Activated naive CD4-positive, alpha-beta T cell treated with Interleukin-2 at 50 U/mL for 16 hours (primary cell): ENCODE data around the gene DVL2.
"Not testable (repeated sequence)": the region's sequence is repeated elsewhere in the genome, so short reads cannot be mapped to it uniquely, and the experiment has no call there.

ENCODE experiments used
- DNase-seq: peaks from one replicate; pipeline ENCODE4 v3.0.0-alpha.2; 2020

Gene DVL2

DNA sequence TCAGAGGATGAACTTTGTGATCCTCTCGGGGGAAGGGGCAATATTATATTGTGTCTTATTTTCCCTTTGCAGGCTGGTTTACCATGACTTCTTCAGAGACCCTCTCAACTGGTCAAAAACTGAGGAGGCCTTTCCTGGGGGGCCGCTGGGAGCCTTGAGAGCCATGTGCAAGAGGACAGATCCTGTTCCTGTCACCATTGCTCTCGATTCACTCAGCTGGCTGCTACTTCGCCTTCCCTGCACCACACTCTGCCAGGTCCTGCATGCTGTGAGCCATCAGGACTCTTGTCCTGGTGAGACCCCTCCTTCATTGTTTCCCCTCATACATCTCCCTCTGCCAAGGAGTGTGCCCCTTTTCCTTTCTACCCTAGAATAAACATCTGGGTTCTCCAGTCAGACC, 20.2 kb upstream of the DVL2 start:
- no peak for DNase-seq

DNA sequence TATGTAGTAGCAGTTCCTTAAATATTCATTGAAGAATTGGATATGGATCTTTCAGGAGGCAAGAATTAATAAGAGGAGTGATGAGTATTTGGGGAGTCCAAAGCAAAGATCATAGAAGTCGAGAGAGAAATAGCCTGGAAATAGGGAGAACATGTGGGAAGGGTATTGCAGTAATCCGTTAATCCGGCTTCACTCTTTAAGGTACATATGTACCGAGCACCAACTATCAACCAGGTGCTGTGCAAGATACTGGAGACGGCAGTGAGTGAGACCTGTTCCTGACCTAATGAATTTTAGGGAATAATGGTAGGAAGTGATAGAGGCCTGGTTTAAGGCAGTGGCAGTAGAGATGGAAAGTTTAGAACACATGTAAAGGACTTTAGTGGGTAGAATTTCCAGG, 18.8 kb upstream of the DVL2 start:
- DNase-seq: no peak

DNA sequence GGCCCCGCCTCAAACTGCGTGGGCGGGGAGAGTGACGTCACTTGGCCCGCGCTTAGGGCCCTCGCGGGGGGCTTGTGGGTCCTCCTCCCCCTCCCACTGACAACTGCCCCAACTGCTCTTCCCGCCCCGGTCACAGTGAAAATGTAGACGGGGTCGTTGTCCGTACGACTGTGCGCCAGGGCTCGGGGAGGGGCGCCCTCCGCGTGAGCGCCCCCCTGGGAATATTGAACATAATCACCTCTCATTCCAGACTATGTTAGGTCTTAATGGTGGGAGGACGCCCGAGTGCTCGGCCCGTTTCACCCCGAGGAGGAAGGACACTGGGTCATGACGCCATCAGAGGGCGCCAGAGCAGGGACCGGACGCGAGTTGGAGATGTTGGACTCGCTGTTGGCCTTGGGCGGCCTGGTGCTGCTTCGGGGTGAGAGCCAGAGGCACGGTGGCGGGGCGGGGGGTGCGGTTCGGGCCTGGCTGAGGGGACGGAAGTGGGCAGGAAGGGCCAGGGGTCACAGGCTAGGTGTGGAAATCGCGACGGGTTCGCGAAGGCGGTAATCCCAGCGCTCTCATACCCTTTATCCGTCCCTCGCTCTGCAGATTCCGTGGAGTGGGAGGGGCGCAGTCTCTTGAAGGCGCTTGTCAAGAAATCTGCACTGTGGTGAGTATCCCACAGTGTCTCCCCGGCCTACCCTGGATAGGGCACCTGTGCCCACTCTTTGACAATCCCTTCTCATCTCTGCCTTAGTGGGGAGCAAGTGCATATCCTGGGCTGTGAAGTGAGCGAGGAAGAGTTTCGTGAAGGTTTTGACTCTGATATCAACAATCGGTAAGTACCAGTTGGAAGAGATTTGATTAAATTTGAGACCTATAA, 18.1 kb upstream of the DVL2 start, which contains the start of gene ELP5:
Gene ELP5, plus strand, starts transcription at position 40 of the 868 bp plus-strand sequence. Its CDS starts 336 bp downstream, at position 376.
- DNase-seq: peak; percentile 89

DNA sequence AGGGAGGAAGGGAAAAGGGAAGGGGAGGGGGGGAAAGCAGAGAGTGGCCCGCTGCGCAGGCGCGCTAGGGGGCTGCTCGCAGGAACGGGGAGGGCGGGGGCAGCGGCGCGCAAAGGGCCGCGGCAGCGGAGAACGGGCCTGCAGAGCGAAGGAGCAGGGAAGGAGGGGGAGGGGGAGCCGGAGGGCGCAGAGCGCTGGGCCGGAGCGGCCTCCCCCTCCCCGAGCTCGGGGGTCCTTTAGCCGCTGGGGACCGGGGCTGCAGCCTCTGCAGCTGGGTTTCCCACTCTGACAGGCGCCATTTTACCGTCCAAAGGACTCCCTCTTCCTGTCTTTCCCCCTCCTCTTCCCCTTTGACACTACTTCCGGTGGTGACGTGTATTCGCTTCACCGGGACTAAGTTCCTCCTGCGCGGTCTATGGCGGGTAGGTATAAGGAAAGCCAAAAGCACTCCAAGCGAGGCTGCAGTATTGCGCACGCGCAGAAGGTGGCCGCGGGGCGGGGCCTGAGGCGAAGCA, 17.4 kb upstream of the DVL2 start, which contains the start of gene CTDNEP1:
Gene CTDNEP1, minus strand, starts transcription at position 74 of the 515 bp plus-strand sequence. CDS start 438 bp downstream, outside the sequence.
- peak; percentile 96 for DNase-seq

DNA sequence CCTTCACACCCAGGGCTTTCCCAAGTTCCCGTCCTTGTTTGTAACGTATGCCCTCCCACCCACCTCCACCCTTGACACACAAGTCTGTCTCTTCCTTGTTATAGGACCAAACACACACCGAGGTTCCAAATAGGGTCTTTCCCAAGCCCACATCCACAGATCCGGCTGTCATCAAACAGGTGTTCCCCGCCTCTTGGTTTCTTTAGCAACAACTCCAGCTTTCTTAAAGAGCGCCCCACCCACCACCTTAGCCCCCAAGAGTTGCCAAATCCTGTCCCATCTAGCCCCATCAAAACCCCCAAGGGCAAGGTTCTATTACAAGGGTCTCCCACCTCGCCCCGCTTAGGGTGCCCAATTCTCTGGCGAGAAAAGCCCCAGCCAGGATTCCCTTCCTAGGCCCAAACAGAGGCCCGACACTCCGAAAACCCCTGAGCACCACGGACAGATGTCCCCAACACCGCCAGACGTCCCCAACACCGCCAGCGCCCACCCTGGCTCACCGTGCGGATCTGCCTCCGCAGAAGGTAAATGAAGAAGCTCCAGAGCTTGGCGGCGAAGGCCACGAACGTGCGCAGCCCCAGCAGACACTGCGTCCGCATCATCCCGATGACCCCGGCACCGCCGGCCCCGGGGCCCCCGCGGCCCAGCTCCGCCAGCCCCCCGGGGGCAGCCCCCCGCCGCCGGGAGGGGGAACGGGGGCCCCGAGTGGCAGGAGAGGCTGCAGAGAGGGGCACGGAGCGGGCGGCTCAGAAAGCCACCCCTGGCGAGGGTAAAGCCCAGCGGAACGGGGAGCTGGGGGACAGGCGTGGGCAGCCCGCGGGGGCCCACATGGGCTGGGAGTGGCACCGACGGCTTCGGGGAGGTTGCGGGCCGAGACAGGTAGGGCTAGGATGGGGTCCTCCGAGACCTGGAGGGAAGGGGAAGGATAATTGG, 16.6 kb upstream of the DVL2 start:
- DNase-seq: peak; percentile 27

DNA sequence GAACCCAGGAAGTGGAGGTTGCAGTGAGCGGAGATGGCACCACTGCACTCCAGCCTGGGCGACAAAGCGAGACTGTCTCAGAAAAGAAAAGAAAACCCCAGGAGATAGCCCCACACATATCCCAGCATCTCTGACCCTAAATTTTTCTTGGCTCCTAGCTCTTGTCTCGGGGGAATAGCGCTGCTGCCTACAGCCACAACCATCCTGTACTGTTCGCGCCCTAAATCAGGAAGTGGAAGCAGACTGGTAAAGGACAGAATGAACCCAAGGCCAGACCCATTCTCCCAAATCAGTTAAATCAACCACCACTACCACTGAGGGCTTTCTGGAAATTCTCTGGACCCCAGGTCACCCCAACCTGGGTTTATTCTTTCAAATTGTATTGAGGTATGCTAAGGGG, 15.5 kb upstream of the DVL2 start:
- no peak for DNase-seq

DNA sequence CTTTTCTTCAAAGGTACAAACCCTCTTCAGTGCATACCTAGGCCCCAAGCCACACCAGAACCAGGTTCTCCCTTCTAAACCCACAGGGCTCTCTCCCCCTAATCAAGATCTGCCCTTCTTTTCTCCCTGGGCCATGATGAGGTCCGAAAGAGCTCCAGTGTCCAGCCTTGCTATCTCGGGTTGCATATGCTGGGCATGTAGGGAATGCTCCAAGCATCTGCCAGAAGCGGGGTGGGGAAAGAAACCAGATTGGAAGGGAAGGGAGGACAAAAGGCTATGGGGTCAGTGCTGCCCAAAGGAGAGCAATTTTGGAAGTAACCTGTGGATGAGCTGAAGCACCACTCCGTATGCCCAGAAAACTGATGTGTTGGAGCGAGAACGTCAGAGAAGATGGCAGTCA, 14.9 kb upstream of the DVL2 start:
- no peak for DNase-seq

DNA sequence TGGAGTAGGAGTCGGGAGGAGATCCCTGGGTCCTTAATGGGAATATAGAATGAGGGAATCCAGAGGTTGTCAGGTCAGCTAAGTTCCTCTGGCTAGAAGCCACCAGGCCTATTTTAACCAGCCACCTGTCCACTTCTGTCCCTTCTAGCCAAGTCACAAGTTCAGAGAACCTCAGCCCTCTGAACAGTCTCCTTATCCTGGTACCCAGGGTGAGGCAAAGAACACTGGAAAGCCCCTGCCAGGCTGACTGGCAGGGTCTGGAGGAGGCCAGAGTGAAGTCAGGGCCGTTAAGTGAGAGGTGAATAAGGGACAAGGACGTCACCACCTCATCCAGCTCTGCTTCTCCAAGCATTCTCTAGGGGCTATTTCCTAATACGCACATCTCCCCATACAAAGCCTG, 14.5 kb upstream of the DVL2 start:
- no peak for DNase-seq

DNA sequence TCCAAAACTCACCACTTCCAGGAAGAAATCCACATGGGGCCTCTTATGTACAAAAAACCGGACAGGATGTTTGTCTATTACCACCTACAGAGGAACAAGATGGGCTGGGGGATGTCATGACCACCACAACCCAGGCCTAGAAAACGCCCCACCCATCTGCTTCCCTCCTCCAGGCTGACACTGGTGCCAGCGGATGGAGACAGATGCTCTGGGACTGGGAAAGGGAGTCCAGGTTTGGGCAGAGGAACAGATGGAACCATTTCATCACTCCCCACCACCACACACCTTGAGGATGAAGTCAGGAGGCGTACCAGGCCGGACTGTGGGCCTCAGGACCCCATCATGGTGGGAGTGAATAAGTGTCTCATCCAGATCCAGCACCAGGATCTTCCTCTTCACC, 12.5 kb upstream of the DVL2 start:
- no peak for DNase-seq

DNA sequence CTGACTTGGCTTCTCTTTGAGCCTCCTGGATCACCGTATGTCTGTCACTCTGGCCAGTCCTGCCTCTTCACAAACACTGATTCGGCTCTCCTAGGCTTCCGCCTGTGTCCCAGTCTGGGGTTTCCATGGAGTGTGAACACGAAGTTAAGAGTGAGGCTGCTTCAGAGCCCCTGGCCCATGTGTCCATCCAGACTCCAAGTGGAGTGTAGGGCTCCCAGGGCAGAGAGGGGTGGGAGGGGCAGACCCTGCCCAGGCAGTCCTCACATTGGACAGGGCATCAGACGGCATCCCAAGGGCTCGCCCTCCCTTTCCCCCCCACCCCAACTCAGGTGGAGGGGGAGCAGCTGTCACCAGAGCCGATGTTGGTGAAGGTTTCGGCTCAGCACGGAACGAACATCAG, 9.5 kb upstream of the DVL2 start:
- not testable (repeated sequence) for DNase-seq

DNA sequence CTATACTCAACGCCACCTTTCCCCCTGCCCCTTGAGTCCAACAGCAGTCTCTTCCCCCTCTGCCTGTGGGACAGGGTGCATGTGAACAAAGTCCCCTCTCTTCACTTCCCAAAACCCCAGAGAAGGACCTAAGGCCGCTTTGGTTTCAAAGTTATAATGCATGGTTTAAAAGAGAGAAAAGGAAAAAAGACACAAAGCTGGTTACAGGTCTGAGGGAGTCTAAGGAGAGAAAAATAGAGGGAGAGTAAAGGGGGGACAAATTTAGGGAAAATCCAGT, 9.1 kb upstream of the DVL2 start:
- DNase-seq: no peak

DNA sequence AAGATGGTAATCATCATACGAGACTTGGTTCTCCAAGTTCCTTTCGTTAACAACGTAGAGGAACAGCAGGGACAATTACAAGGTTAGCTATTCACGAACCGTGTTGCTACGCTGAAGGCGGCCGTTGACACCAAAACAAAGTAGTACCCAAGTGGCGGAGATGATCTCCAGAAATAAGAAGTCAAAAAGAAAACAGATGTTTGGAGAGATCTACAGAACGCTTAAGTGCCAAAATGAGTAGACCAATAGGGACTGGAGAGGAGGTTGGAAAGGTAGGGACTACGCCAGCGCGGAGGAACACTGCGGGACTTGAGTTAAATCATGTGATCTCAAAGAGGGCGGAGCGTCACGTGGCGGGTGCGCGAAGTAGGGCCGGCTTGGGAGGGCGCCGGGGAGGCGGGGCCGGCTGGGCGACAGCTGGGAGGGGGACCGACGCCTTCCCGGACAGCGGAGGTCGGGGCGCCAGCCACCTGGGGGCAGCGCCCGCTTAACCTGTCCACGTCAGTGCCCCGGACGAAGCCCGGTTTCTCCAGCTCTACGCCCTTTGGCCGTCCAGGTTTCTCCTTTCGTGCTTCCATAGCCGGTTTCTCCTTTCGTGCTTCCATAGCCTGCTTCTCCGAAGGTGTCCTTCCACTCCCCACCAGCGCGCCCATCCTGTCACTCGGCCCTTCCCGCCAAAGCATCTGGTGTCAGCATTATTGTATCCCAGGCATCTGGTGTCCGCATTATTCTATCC, 8.6 kb upstream of the DVL2 start:
- DNase-seq: peak; percentile 92

DNA sequence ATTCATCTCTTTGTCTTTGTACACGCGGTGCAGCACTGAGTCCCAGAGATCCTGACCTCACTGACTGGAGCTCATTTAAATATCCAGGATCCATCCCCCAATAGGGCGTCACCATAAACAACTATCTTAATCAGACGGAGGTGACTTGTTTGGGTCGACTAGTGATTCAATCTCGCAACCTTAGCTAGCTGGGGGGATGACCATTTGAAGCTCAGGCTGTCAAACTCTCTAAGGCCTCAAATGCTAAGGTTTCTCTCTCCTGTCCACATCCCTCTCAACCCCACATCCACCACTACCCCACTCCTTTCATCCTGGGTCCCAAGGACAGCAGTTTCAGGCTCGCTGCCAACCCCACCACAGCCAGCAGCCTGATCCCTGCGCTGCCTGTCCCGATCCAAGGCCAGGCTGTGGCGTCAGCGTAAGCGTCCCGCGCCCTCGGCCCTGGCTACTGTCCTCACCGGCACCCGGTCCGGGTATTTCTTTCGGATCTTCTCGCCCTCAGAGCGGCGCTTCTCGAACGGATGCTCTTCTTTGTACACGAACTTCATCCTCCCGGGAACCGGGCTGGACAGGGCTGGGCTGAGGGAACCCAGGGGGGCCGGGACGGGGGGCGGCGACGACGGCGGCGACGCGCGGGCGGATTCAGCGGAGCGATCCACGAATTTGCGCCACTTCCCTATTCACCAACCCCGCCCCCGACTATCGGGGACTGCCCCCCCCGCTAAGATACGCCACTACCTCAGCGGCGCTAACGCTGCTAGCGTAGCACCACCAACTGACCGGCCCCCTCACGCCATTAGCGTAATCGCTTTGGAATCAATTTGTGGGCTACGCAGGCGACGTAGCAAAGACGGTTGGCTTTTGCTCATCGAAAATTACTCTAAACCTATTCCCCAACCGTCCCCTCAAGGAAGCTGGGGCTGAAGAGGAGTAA, 7.7 kb upstream of the DVL2 start, which contains the start of gene GABARAP:
Gene GABARAP, minus strand, starts transcription at position 667 of the 934 bp plus-strand sequence. Its CDS starts 119 bp downstream, at position 548.
- DNase-seq: peak; percentile 93

DNA sequence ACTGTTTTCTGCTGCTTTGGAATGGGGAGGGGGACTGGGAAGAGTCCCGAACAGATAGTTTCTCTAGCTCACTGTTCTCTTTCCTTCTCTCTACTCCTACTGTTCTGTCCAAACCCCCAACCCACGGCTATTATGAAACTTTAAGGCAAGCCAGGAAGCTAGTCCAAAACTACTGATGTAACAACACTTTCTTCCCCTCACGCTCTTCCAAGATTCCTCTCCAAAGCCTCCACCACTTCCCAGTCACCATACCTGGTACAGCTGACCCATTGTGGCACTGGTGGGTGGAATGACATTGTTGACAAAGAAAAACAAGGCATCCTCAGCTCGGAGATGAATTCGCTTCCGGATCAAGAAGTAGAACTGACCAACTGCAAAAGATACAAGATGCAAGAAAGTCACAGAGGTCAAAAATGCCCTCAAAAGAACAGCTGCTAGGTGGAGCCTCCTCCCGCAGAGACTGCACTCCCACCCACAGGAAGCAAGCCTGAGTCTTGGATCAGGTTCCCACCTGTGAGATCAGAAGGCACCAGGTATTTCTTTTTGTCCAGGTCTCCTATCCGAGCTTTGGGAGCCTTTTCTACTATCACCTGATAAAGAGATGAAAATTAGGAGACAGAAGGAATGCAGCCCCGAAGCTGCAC, 6.9 kb upstream of the DVL2 start:
- no peak for DNase-seq

DNA sequence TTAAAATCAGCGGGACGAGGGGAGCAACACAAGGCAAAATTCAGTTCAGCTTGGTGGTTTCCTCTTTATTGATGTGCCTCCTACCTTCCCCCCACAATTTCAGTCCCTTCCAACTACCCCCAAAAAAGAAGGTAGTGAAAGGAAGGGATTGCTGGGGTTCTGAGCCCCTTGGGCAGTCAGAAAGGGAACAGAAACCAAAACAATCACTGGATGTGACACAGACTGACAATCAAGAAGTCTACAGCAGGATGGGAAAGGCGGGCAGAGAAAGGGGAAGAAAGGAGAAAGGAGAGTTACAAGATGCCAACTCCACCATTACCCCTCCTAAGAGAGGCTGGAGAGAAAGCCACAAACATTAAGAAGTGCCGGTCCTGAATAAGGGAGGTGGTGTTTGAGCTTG, 6.1 kb upstream of the DVL2 start:
- DNase-seq: no peak

DNA sequence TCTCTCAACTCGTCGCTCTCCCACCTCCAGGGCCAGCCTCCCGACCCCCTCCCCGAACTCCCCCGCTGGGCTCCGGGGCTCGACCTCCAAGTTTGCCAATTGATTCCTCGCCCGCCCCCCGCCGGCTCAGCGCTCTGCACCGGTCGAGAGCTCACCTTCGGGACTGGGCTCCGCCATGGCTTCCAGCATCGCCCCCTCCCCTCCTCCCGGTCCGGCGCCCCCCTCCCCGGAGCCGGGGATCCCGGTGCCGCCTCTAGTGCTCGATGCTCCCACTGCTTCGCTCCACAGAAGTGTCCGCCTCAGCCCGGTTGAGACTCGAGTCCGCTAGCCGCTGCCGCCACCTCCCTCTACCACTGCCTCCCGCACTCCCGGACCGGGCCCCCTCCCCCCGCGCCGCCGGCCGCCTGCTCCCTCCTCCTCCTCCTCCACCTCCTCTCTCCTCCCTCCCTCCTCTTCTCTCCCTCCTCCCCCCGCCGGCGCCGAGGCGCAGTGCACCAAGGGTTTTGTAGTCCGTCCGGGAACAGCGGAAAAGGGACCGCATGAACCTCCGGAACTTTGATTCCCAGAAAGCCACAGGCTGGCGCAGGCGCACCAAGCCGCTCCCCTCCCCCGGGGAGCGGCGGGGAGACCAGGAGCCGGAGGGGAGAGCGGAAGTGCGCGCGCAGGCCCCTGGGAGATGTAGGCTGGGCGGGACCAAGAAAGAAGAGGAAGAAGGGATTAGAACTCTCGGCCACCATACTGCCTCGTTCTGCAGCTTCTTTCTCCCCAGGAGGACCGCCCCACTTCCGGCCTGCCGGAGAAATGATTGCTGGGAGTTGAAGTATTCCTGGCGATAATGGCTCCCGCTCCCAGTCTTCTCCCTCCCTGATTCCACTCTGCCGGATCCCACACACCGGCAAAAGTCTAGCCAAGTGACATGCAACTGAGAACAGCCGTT, 5.0 kb upstream of the DVL2 start, which contains the start of gene PHF23:
Gene PHF23, minus strand, starts transcription at position 367 of the 937 bp plus-strand sequence. Its CDS starts 178 bp downstream, at position 189.
- peak; percentile 98 for DNase-seq

DNA sequence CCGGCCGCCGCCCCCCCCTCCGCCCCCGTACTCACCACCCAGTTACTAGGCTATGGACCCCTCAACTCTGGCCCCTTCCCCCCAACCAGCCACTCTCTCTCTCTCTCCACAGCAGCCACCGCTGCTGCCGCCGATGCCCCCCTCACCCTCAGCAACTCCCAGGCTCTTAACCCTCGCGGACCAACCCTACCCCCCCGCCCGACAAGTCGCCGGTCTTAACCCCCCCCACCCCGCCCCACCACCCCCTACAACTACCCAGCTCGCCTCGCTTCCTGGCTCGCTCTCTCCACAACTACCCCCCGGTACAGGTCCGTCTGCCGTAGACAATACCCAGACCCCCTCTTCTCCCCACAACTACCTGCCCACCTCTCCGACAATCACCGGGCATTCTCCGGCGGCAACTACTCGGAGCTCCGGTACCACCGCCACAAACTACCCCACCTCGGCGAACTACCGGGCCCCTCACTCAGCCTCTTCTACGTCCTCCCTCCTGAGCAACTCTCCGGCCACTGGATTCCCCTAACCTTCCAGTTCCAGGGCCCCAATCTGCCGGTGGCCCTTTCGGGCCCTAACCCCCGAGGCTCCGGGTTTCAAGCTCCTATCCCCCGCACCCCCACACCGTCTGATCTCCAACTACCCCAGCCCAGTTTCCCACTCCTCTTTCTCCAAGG, 4.2 kb upstream of the DVL2 start:
- DNase-seq: peak; percentile 37

DNA sequence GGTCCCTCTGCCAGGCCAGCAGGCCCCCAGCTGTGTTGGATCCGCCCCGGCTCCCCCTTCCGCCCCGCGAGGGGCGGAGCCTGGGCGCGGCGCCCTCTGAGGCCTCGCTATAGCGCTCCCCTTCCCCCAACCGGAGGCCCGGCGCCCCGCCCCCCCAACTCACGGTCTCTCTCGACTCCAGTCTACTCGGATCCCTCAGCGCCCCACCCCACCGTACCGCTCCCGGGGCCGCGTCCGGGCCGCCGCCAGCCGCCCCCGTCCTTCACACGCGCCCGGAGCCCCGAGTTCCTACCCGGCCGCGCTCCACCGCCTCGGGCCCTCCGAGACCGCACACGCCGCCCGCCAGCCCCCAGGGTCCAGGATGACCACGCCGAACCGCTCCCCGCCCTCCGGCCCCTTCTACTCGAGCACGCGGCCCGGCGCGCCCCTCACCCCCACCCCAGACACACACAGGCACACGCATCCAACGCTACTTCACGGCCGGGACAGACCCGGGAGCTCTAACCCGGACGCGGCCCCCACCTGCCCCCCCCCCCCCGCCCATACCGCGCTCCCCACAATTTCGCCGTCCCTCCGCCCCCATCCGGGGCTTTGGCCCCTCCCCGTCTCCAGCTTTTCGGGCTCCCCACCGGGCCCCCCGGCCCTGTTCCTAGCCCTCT, 3.6 kb upstream of the DVL2 start:
- DNase-seq: peak; percentile 83
